Spleen (tissue), 11 donors: Measurements from ENCODE around the gene SRPK3. TPM values are rescaled to one million over a fixed set of nuclear protein-coding genes. Genes with fewer than 3 reads are reported as not detected.
A peak's percentile ranks its signal among the peaks of the same experiment; 100 is the strongest.

Experiments
- DNase-seq: peaks from one replicate; pipeline ENCODE4 v3.0.0-alpha.2; 2020
- H3K27ac ChIP-seq, 8 donors: fragments of 200-600 bp; sonication (generic) in 7 of 8; 1 replicate in 4 of 8; 2 replicates in 4 of 8; pipeline versions ENCODE4 v1.5.0 to v1.8.0; 2016 to 2021; ENCODE audit warnings: inconsistent platforms in 4 of 8, mild to moderate bottlenecking in 4 of 8, moderate library complexity in 1 of 8
- H3K27me3 ChIP-seq, 7 donors: fragments of 200-600 bp; sonication (generic) in 6 of 7; replicated peaks in 1 of 7; 1 replicate in 4 of 7; 2 replicates in 3 of 7; pipeline versions ENCODE4 v1.5.0 to v1.8.0; 2016 to 2021; ENCODE audit warnings: inconsistent platforms in 3 of 7, mild to moderate bottlenecking in 1 of 7
- H3K36me3 ChIP-seq, 6 donors: fragments of 200-600 bp; sonication (generic) in 5 of 6; 1 replicate in 4 of 6; 2 replicates in 2 of 6; pipeline versions ENCODE4 v1.5.0 to v1.8.0; 2016 to 2021; ENCODE audit warnings: inconsistent platforms in 2 of 6
- H3K4me1 ChIP-seq, 6 donors: fragments of 200-600 bp; sonication (generic) in 5 of 6; 1 replicate in 3 of 6; 2 replicates in 3 of 6; pipeline versions ENCODE4 v1.5.0 to v1.8.0; 2016 to 2021; ENCODE audit warnings: inconsistent platforms in 3 of 6
- H3K4me3 ChIP-seq, 8 donors: fragments of 200-600 bp; sonication (generic) in 7 of 8; 1 replicate in 4 of 8; 2 replicates in 4 of 8; pipeline versions ENCODE4 v1.5.0 to v1.8.0; 2016 to 2021; ENCODE audit warnings: inconsistent platforms in 4 of 8, mild to moderate bottlenecking in 4 of 8, moderate library complexity in 2 of 8
- H3K9me3 ChIP-seq, 8 donors: fragments of 200-600 bp; sonication (generic) in 7 of 8; 1 replicate in 4 of 8; 2 replicates in 4 of 8; pipeline versions ENCODE4 v1.5.0 to v1.8.0; 2016 to 2021; ENCODE audit warnings: inconsistent platforms in 4 of 8
- CTCF ChIP-seq, 11 experiments: fragments of 200-600 bp in 7 of 11; fragments of 450-650 bp in 4 of 11; sonication (generic) in 4 of 11; IDR thresholded peaks in 8 of 11; conservative IDR thresholded peaks in 3 of 11; 1 replicate in 7 of 11; 2 replicates in 4 of 11; pipeline versions ENCODE4 v1.4.0 to v1.8.0; 2016 to 2021; ENCODE audit warnings: antibody characterized with exemption in 11 of 11, inconsistent platforms in 4 of 11, mild to moderate bottlenecking in 1 of 11
- POLR2A ChIP-seq, 3 donors: fragments of 450-650 bp; IDR thresholded peaks; one replicate each; pipeline ENCODE4 v1.5.1; 2017; ENCODE audit warnings: antibody characterized with exemption in 3 of 3, mild to moderate bottlenecking in 1 of 3
- POLR2AphosphoS5 ChIP-seq, 3 donors: sonication (generic); formaldehyde crosslinking; IDR thresholded peaks; one replicate each; pipeline ENCODE4 v1.5.1; 2017; ENCODE audit warnings: antibody characterized with exemption in 3 of 3
- WGBS, 5 donors: extraction: QIAGEN DNeasy Blood & Tissue Kit in 3 of 5; methylation state at CpG; one replicate each; pipeline versions ENCODE4 v1.1.5 to v1.1.7; 2013 to 2018; 5-methylcytosine and 5-hydroxymethylcytosine counted together
- intact Hi-C: fragments of 100-400 bp; cut with DNase I; formaldehyde crosslinking; loops from one replicate; pipeline ENCODE4 v1.15.0; 2023; ENCODE audit warnings: low total_unique reads
- polyA plus RNA-seq, 3 donors: library from polyadenylated mRNA; stranded (reverse); fragments of 200-250 nt; gene quantifications; one replicate each; pipeline ENCODE4 v1.2.1, GENCODE V29; 2013
- total RNA-seq, 7 donors: library from RNA; depleted of rRNA in 3 of 7; stranded (reverse); fragments of >200 nt in 3 of 7; fragmentation: NEBNext Ultra II Directional in 4 of 7; extraction: Animal tissue kit (Norgen Biotek cat#: 25700) in 4 of 7; gene quantifications; one replicate each; pipeline versions ENCODE4 v1.1.0 to v1.2.1, GENCODE V29; 2016 to 2021
- donor health status: healthy with polysubstance abuse.
- donor health status: DM: no; HTN: no; CAD: no; lungs with moderate emphysema.
- donor health status: DM: no; HTN: no; CAD: no.
- donor health status: Bipolar disorder and iron deficiency.
- donor health status: healthy.
- donor health status: DM: no; HTN: no; CAD: no.
- donor health status: DM: yes; HTN: yes; CAD: no.

Gene SRPK3
- total and polyA plus RNA-seq, 10 donors = 0.03 to 0.26 (median 0.07) TPM; not detected in 7

- Histone ChIP-seq H3K4me3 (no peak overlapping the region), H3K36me3 (peaks cover 0 to under 1% (median 0%) of the 10 kb centered on the region in 6 donors), H3K27ac (no peak overlapping the region), H3K27me3 (peaks cover 0 to 46% (median 8%) of the 10 kb centered on the region in 7 donors), H3K4me1 (peaks cover 0 to 19% (median 6%) of the 10 kb centered on the region in 6 donors), H3K9me3 (no peaks in the 10 kb centered on the region)
- TF ChIP-seq POLR2AphosphoS5 (IDR thresholded peaks at IDR 0.05) (no peak), CTCF (IDR thresholded peaks at IDR 0.05 in 8 of 11, conservative IDR thresholded peaks at IDR 0.05 in 3 of 11) (no peak), POLR2A (IDR thresholded peaks at IDR 0.05) (no peak)
- DNase-seq = peak; percentile 63
- intact Hi-C loops = no loop called here
- WGBS, 5 donors = 74 to 86% (median 82%) methylated on average over 12 to 17 of the region's 17 CpGs; no CpG with 5 or more reads in 1 of the 5 donors
These were observed 2.7 kb upstream of the SRPK3 start for GRCh38 chrX:153778181-153778580.

- intact Hi-C loops = no loop called here
- Histone ChIP-seq H3K4me1 (peaks cover 0 to 24% (median 6%) of the 10 kb centered on the region in 6 donors), H3K9me3 (no peaks in the 10 kb centered on the region), H3K36me3 (peaks cover 0 to 6% (median 0%) of the 10 kb centered on the region in 6 donors), H3K4me3 (no peak overlapping the region), H3K27ac (no peak overlapping the region), H3K27me3 (peaks cover 0 to 46% (median 8%) of the 10 kb centered on the region in 7 donors)
- TF ChIP-seq POLR2A (IDR thresholded peaks at IDR 0.05) = no peak
- peak; percentile 68 for DNase-seq
- WGBS, 5 donors = 83 to 100% (median 84%) methylated on average over 2 to 16 of the region's 16 CpGs
These were observed 2.1 kb upstream of the SRPK3 start for GRCh38 chrX:153778684-153779101.

DNA sequence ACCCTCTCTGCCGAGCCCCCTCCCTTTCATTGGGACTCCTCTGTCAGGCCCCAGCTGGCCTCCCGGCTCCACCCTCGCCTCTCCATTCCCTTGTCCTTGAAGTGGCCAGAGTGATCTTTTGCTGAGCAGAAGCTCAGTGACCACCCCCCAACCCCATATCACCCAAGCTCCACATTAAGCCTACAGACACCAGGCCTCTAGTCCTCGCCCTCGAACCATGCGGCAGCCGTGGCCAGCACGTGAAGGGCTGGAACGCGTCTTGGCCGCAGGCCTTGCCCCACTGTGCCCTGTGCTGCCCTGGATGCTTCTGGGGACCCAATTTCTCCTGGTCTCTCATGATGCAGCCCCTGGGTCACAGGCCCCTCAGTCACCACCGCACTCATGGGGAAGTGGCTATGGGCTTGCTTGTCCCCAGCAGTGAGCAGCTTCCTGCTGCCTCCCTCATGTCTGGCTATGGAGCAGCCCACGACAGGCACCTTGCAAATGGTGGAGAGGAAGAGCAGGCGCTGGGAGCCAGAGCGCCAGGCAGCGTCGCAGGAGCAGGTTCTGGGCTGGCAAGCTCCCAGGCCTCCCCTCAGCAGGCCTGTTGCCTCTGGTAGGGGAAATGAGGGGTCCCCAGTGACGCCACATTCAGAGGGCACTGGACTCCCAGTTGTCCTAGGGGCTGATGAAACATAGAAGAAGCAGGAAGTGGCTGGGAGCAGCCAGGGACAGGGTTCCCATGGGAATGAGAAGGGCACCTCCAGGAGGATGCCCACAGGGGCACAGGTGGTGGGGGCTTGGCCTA is 757 bp upstream of the SRPK3 start:
- H3K27ac ChIP-seq = no peak overlapping the region
- intact Hi-C loops = no loop called here

DNA sequence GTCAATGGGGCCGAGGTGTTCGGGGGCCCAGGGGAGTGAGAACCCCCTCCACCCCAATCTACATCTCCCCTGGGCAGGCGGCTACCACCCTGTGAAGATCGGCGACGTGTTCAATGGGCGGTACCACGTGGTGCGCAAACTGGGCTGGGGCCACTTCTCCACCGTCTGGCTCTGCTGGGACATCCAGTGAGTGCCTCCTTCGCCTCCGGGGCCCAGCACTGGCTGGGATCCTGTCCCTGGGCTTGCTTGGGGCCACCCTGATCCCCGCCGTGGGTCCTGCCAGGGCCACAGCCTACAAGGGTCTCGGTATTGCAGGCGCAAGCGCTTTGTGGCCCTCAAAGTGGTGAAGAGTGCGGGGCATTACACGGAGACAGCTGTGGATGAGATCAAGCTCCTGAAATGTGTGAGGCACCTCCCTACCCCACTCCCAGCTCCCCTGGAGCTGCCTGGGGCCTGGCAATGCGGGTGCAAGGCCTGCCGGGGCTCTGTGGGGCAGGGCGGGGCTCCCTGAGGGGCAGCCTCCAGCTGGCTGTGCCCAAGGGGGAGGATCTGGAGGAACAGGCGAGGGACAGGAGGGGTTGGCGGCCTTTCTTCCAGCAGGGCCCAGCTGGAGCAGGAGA is 697 bp downstream of the SRPK3 start:
- H3K36me3 ChIP-seq = peaks cover 0 to 34% (median 12%) of the 10 kb centered on the region in 6 donors
- no peak overlapping the region for H3K4me3 ChIP-seq
- DNase-seq = no peak
- no peaks in the 10 kb centered on the region for H3K9me3 ChIP-seq
- no peak for TF ChIP-seq POLR2A (IDR thresholded peaks at IDR 0.05)
- TF ChIP-seq POLR2AphosphoS5 (IDR thresholded peaks at IDR 0.05) = peak in 1 of 3 donors; percentile 31
- intact Hi-C loops = no loop called here
- WGBS, 5 donors = 71 to 94% (median 82%) methylated on average over 6 to 24 of the region's 24 CpGs
- no peak overlapping the region for H3K27ac ChIP-seq
- H3K4me1 ChIP-seq = peaks cover 0 to 29% (median 10%) of the 10 kb centered on the region in 6 donors
- peaks cover 0 to 46% (median 8%) of the 10 kb centered on the region in 7 donors for H3K27me3 ChIP-seq

More for the DNA sequence above, 757 bp upstream of the SRPK3 start:
- peaks cover 0 to 46% (median 8%) of the 10 kb centered on the region in 7 donors for H3K27me3 ChIP-seq
- peak in 2 of 3 donors; percentile 16 to 24 for TF ChIP-seq POLR2AphosphoS5 (IDR thresholded peaks at IDR 0.05)
- no peak for TF ChIP-seq POLR2A (IDR thresholded peaks at IDR 0.05)
- no peak for TF ChIP-seq CTCF (IDR thresholded peaks at IDR 0.05 in 8 of 11, conservative IDR thresholded peaks at IDR 0.05 in 3 of 11)
- peaks cover 0 to 29% (median 10%) of the 10 kb centered on the region in 6 donors for H3K4me1 ChIP-seq
- DNase-seq = no peak
- H3K9me3 ChIP-seq = no peaks in the 10 kb centered on the region
- peaks cover 0 to 20% (median under 1%) of the 10 kb centered on the region in 6 donors for H3K36me3 ChIP-seq
- no peak overlapping the region for H3K4me3 ChIP-seq
- WGBS, 5 donors = 56 to 72% (median 70%) methylated on average over 12 to 18 of the region's 18 CpGs
